Inflammatory macrophage treated with lipopolysaccharide for 4 hours (primary cell): Measurements from ENCODE around the gene SMIM24.

Experiments
- DNase-seq: peaks from one replicate; pipeline ENCODE4 v3.0.0-alpha.2; 2020

Gene SMIM24

GRCh38 chr19:3426433-3426832 lies 53.9 kb downstream of the SMIM24 start:
- no peak for DNase-seq
